GM06990 (cell line): ENCODE data around the gene GMPR.

Experiments used
- DNase-seq: peaks from one replicate; pipeline ENCODE4 v3.0.0-alpha.2; 2011; ENCODE audit not compliant: insufficient read length; ENCODE audit errors: extremely low read depth
- H3K27me3 ChIP-seq: replicated peaks from 2 replicates; pipeline ENCODE4 v1.6.0; 2011; ENCODE audit warnings: low read length; ENCODE audit not compliant: control insufficient read depth, insufficient read depth
- H3K36me3 ChIP-seq: 2 replicates; pipeline ENCODE4 v1.5.1; 2011; ENCODE audit warnings: low read length; ENCODE audit not compliant: control insufficient read depth, insufficient read depth
- H3K4me3 ChIP-seq: replicated peaks from 2 replicates; pipeline ENCODE4 v1.5.1; 2011; ENCODE audit warnings: low read depth, mild to moderate bottlenecking, control low read depth, low read length
- CTCF ChIP-seq: IDR thresholded peaks from 2 replicates; pipeline ENCODE4 v1.5.1; 2011; ENCODE audit warnings: low read length, control low read depth, mild to moderate bottlenecking, inconsistent platforms; ENCODE audit not compliant: insufficient read depth, poor library complexity, severe bottlenecking

Gene GMPR

GRCh38 chr6:16336056-16336818 is 97.8 kb downstream of the GMPR start:
- Histone ChIP-seq H3K36me3 (no peaks in the 10 kb centered on the region; the same call in 1 of the 2 replicates), H3K4me3 (no peak overlapping the region), H3K27me3 (no peaks in the 10 kb centered on the region; the same call in 1 of the 2 replicates)
- peak; percentile 17 for TF ChIP-seq CTCF
- no peak for DNase-seq

DNA sequence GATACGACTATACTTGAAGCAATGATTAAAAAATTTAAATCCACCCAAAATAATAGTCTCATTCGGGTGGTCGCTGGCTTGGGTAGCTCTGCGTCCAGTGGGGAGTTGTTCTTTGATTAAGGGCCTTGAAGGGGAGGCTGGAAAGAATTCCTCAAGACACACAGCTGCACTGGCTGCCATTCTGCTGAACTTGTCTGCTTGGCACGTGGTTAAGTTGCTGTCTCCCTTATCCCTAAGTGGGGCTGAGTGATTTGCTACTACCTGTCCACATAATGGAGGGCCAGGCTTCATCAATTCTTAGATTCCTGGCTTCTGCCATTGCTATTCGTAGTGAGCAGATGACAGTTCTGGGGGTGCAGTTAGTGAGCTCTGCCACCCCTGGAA is 98.5 kb downstream of the GMPR start:
- TF ChIP-seq CTCF, result no peak
- DNase-seq, result no peak
- H3K27me3 ChIP-seq, result no peaks in the 10 kb centered on the region; the same call in 1 of the 2 replicates
- no peaks in the 10 kb centered on the region; the same call in 1 of the 2 replicates for H3K36me3 ChIP-seq
- no peak overlapping the region for H3K4me3 ChIP-seq

- H3K27me3 ChIP-seq, result no peaks in the 10 kb centered on the region; the same call in 1 of the 2 replicates
- H3K4me3 ChIP-seq, result no peak overlapping the region
- DNase-seq, result no peak
- H3K36me3 ChIP-seq, result no peaks in the 10 kb centered on the region; the same call in 1 of the 2 replicates
- no peak for TF ChIP-seq CTCF
Observed at GRCh38 chr6:16337295-16337975, 99.0 kb downstream of the GMPR start.

DNA sequence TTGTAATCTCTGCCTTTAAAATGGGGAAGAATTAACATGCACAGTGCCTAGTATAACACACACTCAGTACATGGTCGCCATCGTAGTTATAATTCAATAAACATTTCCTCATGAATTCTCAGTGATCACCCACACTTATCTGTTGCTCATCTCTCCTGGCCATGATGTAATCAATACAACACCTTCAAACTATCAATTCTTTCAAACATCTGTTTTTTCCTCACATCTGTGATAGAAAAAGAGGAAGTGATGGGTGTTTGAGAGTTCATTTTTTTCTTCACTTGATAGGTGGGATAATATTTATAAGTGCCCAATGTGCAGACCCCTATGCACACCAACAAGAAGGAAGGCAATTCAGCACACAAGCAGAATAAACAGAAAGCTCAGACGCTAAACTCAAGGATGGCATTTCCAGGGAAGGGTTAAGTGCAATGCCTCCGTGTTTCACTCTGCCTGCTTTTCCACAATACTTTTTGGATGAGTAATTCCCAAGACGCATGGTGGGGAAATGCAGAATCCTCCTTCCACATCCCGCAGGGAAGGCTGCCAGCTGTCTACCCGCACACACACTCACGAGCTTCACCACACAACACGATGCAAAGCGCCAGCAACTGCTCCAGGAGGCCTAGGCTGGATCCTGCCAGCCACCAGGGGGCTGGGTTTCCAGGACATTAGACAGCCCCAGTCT is 100.3 kb downstream of the GMPR start:
- Histone ChIP-seq H3K36me3 (no peaks in the 10 kb centered on the region; the same call in 1 of the 2 replicates), H3K4me3 (no peak overlapping the region), H3K27me3 (no peaks in the 10 kb centered on the region; the same call in 1 of the 2 replicates)
- no peak for DNase-seq
- TF ChIP-seq CTCF, result peak; percentile 28

GRCh38 chr6:16339265-16339587 is 100.8 kb downstream of the GMPR start:
- no peak for DNase-seq
- no peak overlapping the region for H3K4me3 ChIP-seq

More at GRCh38 chr6:16339265-16339587, 100.8 kb downstream of the GMPR start:
- no peaks in the 10 kb centered on the region; the same call in 1 of the 2 replicates for H3K36me3 ChIP-seq
- TF ChIP-seq CTCF, result no peak
- H3K27me3 ChIP-seq, result no peaks in the 10 kb centered on the region; the same call in 1 of the 2 replicates
